Measurements from ENCODE around the gene HLA-DQB2.

HLA-DQB2 gene

DNA sequence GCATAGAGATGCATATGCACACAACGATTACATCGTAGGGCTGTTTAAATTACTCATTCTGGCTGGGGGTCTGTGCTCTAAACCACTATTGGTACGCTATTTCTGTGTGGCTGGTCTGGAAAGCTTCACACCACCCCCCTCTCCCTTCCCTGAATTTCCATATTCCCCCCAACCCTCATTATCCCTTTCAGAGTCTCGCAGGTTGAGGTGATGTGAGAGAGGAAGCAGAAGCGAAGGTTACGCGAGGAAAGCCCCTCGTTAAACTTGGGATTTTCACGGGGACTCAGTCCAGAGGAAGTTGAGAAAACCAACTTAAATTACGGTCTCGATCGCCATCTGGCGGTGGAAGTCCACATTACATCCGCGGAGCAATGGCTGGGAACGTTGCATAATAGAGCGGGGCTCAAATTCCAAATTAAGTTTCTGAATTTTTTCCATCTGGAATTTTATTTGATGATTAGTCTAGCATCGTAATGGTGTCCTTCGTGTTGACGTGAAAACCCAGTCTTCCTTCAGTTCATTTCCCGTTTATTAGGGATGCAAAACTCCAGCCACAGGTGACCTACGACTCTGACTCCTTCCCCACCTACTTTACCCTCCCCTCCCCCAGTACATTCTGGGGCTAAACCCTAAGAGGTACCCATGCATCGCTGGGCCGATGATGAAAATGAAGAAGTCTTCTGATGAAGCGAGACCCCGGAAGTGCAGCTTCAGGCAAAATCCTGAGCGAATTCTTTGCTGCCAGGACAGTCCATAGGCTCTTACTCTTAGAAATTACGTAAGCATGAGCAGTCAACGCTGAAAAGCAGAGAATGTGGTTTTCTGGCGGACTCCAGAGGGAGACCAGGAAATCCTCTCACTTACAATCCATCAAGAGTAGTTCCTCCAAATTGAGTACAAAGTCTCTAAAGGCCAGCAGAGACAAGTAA is 33.8 kb upstream of the HLA-DQB2 start:
- Histone ChIP-seq H3K36me3 (ENCODE audit: low read length) (no peaks in the 10 kb centered on the region), H3K27me3 (ENCODE audit: low read length) (no peaks in the 10 kb centered on the region), H3K9ac (ENCODE audit: low read length) (peak overlapping the region; percentile 30), H2AFZ (ENCODE audit: low read depth, low read length, severe bottlenecking) (peak overlapping the region; percentile 91), H3K27ac (ENCODE audit: low read depth, low read length) (0 out of 2 replicates have a peak overlapping the region, but pooled peaks have one; percentile 1), H3K9me3 (ENCODE audit: insufficient read depth, low read length) (peaks cover 6% of the 10 kb centered on the region; the same call in 1 of the 2 replicates), H4K20me1 (ENCODE audit: low read depth, low read length) (no peaks in the 10 kb centered on the region), H3F3A (ENCODE audit: insufficient read depth) (no peaks in the 10 kb centered on the region), H3K79me2 (ENCODE audit: insufficient read depth, low read length) (no peaks in the 10 kb centered on the region), H3K4me2 (ENCODE audit: low read depth, low read length, poor library complexity, severe bottlenecking) (peak overlapping the region; percentile 57), H3K4me3 (ENCODE audit: insufficient read depth, low read length, poor library complexity, severe bottlenecking) (peak overlapping the region; percentile 20), H3K9me2 (replicated peaks; ENCODE audit: insufficient read depth, low read length) (no peaks in the 10 kb centered on the region)
- TF ChIP-seq, protein P1, sequence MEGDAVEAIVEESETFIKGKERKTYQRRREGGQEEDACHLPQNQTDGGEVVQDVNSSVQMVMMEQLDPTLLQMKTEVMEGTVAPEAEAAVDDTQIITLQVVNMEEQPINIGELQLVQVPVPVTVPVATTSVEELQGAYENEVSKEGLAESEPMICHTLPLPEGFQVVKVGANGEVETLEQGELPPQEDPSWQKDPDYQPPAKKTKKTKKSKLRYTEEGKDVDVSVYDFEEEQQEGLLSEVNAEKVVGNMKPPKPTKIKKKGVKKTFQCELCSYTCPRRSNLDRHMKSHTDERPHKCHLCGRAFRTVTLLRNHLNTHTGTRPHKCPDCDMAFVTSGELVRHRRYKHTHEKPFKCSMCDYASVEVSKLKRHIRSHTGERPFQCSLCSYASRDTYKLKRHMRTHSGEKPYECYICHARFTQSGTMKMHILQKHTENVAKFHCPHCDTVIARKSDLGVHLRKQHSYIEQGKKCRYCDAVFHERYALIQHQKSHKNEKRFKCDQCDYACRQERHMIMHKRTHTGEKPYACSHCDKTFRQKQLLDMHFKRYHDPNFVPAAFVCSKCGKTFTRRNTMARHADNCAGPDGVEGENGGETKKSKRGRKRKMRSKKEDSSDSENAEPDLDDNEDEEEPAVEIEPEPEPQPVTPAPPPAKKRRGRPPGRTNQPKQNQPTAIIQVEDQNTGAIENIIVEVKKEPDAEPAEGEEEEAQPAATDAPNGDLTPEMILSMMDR (IDR thresholded peaks at IDR 0.05; ENCODE audit: insufficient read depth, low read length, poor library complexity, severe bottlenecking): peak; percentile 98
- TF ChIP-seq EZH2phosphoT487 (conservative IDR thresholded peaks at IDR 0.05; ENCODE audit: low read length): no peak

DNA sequence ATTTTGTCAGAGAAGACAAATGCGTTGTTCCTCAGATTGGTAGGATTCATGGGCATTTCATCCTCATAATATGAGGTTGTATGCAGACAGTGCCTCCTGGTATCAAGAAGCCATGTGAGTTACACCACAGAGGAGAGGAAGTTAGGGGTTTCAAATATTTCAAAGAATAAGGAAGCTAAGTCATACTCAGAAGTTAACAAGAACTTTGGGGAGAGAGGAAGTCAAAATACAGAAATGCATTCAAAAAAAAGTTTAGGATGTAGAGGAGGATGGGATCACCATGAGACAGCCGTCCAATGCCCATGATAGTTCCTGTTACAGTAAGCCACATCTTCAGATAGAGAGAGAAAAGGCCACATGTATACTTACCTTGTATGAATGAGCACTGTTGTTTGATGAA is 31.2 kb upstream of the HLA-DQB2 start:
- Histone ChIP-seq H3F3A (ENCODE audit: insufficient read depth) (no peaks in the 10 kb centered on the region), H3K4me3 (ENCODE audit: insufficient read depth, low read length, poor library complexity, severe bottlenecking) (no peak overlapping the region), H3K4me2 (ENCODE audit: low read depth, low read length, poor library complexity, severe bottlenecking) (no peak overlapping the region), H3K27ac (ENCODE audit: low read depth, low read length) (no peak overlapping the region), H3K9ac (ENCODE audit: low read length) (no peak overlapping the region), H2AFZ (ENCODE audit: low read depth, low read length, severe bottlenecking) (no peak overlapping the region), H3K79me2 (ENCODE audit: insufficient read depth, low read length) (no peaks in the 10 kb centered on the region), H3K27me3 (ENCODE audit: low read length) (no peaks in the 10 kb centered on the region), H3K36me3 (ENCODE audit: low read length) (no peaks in the 10 kb centered on the region), H3K9me3 (ENCODE audit: insufficient read depth, low read length) (peaks cover 6% of the 10 kb centered on the region; the same call in 1 of the 2 replicates), H4K20me1 (ENCODE audit: low read depth, low read length) (no peaks in the 10 kb centered on the region), H3K9me2 (replicated peaks; ENCODE audit: insufficient read depth, low read length) (no peaks in the 10 kb centered on the region)
- TF ChIP-seq, protein P1 (IDR thresholded peaks at IDR 0.05; ENCODE audit: insufficient read depth, low read length, poor library complexity, severe bottlenecking): no peak
- TF ChIP-seq EZH2phosphoT487 (conservative IDR thresholded peaks at IDR 0.05; ENCODE audit: low read length): no peak

DNA sequence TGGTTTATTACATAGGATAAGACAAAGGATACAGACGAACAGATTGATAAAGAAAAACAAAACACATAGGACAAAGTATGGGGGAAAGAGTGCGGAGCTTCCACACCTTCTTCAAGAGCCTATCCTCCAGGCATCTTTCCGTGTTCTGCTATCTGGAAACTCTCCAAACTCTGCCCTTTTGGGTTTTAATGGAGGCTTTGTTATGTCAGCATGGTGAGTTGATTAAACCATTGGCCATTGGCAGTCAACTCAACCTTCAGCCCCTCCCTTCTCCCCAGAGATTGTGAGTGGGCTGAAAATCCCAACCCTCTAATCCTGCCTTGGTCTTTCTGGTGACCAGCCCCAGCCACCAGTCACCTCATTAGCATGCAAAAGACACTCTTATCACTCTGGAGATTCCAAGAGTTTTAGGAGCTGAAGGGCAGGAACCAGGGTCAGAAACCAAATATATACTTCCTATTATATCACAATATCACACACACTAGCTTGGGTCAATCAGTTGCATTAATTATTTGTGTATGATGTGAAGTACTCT is 29.6 kb upstream of the HLA-DQB2 start:
- Histone ChIP-seq H3K4me2 (ENCODE audit: low read depth, low read length, poor library complexity, severe bottlenecking) (no peak overlapping the region), H3K79me2 (ENCODE audit: insufficient read depth, low read length) (no peaks in the 10 kb centered on the region), H3K9me3 (ENCODE audit: insufficient read depth, low read length) (no peaks in the 10 kb centered on the region), H3K4me3 (ENCODE audit: insufficient read depth, low read length, poor library complexity, severe bottlenecking) (no peak overlapping the region), H3K27me3 (ENCODE audit: low read length) (no peaks in the 10 kb centered on the region), H3F3A (ENCODE audit: insufficient read depth) (no peaks in the 10 kb centered on the region), H3K27ac (ENCODE audit: low read depth, low read length) (no peak overlapping the region), H3K36me3 (ENCODE audit: low read length) (no peaks in the 10 kb centered on the region), H2AFZ (ENCODE audit: low read depth, low read length, severe bottlenecking) (no peak overlapping the region), H4K20me1 (ENCODE audit: low read depth, low read length) (no peaks in the 10 kb centered on the region), H3K9ac (ENCODE audit: low read length) (no peak overlapping the region), H3K9me2 (replicated peaks; ENCODE audit: insufficient read depth, low read length) (no peaks in the 10 kb centered on the region)
- TF ChIP-seq, protein P1 (IDR thresholded peaks at IDR 0.05; ENCODE audit: insufficient read depth, low read length, poor library complexity, severe bottlenecking): no peak
- no peak for TF ChIP-seq EZH2phosphoT487 (conservative IDR thresholded peaks at IDR 0.05; ENCODE audit: low read length)
